ENCODE data around the gene C14orf180. TPM values are rescaled to one million over a fixed set of nuclear protein-coding genes. Genes with fewer than 3 reads are reported as not detected.

C14orf180 gene
- total RNA-seq, 1 donor from 2014 or later = 25.5 TPM

- no peak for DNase-seq (ENCODE audit: low spot score)
Observed at GRCh38 chr14:104592292-104592672, 12.7 kb downstream of the C14orf180 start.

GRCh38 chr14:104592785-104593184 is 13.2 kb downstream of the C14orf180 start:
- DNase-seq (ENCODE audit: low spot score) = no peak

GRCh38 chr14:104593241-104593701 is 13.7 kb downstream of the C14orf180 start:
- DNase-seq (ENCODE audit: low spot score) = no peak

GRCh38 chr14:104593710-104594136 is 14.2 kb downstream of the C14orf180 start:
- no peak for DNase-seq (ENCODE audit: low spot score)

GRCh38 chr14:104594310-104595046 is 14.9 kb downstream of the C14orf180 start:
- DNase-seq (ENCODE audit: low spot score) = no peak

- no peak for DNase-seq (ENCODE audit: low spot score)
Observed at GRCh38 chr14:104595116-104595675, 15.6 kb downstream of the C14orf180 start.

- no peak for DNase-seq (ENCODE audit: low spot score)
Observed at GRCh38 chr14:104595911-104596450, 16.4 kb downstream of the C14orf180 start.

- DNase-seq (ENCODE audit: low spot score) = no peak
Observed at GRCh38 chr14:104596451-104596918, 16.9 kb downstream of the C14orf180 start.

- no peak for DNase-seq (ENCODE audit: low spot score)
Observed at GRCh38 chr14:104596927-104597351, 17.4 kb downstream of the C14orf180 start.

GRCh38 chr14:104597576-104597975 is 18.0 kb downstream of the C14orf180 start:
- DNase-seq (ENCODE audit: low spot score) = no peak

- DNase-seq (ENCODE audit: low spot score) = no peak
Observed at GRCh38 chr14:104598039-104598909, 18.7 kb downstream of the C14orf180 start.

GRCh38 chr14:104598910-104599273 is 19.3 kb downstream of the C14orf180 start:
- no peak for DNase-seq (ENCODE audit: low spot score)

GRCh38 chr14:104599446-104599845 is 19.9 kb downstream of the C14orf180 start:
- DNase-seq (ENCODE audit: low spot score) = no peak

GRCh38 chr14:104600141-104600643 is 20.6 kb downstream of the C14orf180 start:
- DNase-seq (ENCODE audit: low spot score) = no peak

- DNase-seq (ENCODE audit: low spot score) = no peak
Observed at GRCh38 chr14:104600805-104601204, 21.2 kb downstream of the C14orf180 start.

GRCh38 chr14:104601786-104602185 is 22.2 kb downstream of the C14orf180 start:
- DNase-seq (ENCODE audit: low spot score) = no peak

- no peak for DNase-seq (ENCODE audit: low spot score)
Observed at GRCh38 chr14:104602315-104602932, 22.9 kb downstream of the C14orf180 start.

- DNase-seq (ENCODE audit: low spot score) = no peak
Observed at GRCh38 chr14:104602933-104603325, 23.4 kb downstream of the C14orf180 start.

- DNase-seq (ENCODE audit: low spot score) = peak; percentile 82
Observed at GRCh38 chr14:104603711-104604401, 24.3 kb downstream of the C14orf180 start.

Data from mesenteric fat pad (tissue), 1 donor.